Activated CD4-positive, CD25-positive, alpha-beta regulatory T cell treated with anti-CD3 and anti-CD28 coated beads, Interleukin-2, amount 50 U/mL, for 72 hours (primary cell): ENCODE data around the gene CACNA1C.
"Not testable (repeated sequence)": the region's sequence is repeated elsewhere in the genome, so short reads cannot be mapped to it uniquely, and the experiment has no call there.

Experiments used
- DNase-seq: peaks from one replicate; pipeline ENCODE4 v3.0.0; 2021

Gene CACNA1C

DNA sequence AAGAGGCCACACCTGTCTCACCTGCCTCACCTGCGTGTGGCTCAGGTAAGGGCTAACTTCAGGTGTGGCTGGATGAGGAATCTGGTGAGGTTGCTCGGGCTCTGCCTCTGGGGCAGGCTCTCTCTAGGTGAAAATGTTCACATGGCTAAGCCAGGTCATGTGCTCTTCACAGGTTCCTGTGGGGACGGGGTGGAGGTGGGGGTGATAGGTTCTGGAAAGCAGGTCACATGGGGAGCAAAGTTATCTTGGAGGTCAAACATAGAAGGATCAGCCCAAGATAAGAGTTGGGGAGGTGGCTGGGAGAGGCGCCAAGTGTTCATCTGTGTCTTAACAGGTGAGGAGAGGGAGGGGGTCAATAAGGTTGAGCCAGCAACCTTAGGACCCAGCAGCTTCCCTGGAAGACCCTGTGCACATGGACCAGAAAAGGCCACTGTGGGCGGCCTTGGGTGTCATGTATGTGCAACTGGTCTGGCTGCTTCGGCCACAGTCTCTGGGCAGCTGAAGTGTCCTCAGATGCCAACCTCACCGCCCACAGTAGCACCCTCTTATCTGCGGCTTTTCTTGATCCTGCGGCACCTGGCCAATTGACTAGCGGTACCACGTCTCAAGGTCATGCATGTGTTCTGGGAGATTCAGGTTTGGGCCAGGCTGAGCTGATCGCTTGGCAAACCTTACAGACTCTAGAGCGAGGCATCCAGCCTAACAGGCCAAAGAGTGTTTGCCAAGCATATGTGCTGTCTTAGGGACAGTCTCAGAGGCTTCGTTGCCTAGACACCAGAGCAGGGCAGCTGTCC, 60.5 kb downstream of the CACNA1C start:
- no peak for DNase-seq

DNA sequence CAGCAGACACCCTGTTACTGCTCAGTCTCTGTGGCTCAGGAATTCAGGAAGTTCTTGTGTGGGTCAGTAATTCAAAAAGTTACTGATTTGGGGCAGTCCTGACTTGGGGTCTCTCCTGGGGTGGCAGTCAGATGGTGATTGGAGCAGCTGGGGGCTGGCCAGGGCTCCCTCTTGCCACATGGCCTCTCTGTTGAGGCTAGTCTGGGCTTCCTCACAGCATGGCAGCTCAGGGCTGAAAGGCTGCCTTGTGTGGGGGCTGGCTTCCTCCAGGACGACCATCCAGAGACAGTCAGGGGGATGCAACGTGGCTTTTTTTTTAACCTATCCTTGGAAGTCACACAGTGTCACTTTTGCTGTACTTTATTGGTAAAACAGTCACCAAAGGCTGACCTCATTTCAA, 61.3 kb downstream of the CACNA1C start:
- DNase-seq = no peak

DNA sequence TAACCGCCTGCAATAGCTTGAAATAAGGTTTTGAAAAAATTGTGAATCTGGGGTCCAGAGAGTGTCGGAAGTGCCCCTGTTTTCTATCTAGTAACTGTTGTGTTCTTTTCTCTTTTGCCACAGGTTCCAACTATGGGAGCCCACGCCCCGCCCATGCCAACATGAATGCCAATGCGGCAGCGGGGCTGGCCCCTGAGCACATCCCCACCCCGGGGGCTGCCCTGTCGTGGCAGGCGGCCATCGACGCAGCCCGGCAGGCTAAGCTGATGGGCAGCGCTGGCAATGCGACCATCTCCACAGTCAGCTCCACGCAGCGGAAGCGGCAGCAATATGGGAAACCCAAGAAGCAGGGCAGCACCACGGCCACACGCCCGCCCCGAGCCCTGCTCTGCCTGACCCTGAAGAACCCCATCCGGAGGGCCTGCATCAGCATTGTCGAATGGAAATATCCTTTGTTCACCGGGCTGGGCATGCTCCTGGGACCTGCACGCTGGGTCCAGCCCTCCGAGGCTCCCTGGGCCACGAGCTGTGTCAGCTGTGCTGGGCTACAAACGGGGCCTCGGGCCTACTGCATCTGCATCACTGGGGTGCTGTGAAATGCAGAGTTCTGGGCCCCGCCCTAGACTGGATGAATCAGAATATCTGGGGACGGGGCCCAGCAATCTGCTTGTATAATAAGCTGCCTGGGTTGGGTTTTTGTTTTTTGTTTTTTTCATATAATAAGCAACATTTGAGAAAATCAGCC, 62.5 kb downstream of the CACNA1C start:
- no peak for DNase-seq

DNA sequence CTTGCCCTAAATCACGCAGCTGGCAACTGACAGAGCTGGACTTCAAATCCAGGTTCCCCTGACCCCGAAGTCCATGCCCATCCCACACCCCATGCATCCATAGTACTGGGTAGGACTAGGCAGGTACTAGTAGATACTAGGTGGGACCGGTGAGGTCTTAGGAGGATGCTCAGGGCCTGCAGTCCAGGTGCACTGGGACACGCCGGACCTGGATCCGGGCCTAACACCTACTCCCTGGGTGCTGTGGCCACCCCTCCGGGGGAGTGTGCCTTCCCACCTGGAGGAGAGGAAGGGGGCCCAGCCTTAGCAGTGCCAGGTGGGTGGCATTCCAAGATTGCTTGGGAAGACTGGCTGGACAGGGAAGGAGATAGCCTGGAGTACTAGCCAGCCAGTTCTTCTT, 64.8 kb downstream of the CACNA1C start:
- DNase-seq = no peak

DNA sequence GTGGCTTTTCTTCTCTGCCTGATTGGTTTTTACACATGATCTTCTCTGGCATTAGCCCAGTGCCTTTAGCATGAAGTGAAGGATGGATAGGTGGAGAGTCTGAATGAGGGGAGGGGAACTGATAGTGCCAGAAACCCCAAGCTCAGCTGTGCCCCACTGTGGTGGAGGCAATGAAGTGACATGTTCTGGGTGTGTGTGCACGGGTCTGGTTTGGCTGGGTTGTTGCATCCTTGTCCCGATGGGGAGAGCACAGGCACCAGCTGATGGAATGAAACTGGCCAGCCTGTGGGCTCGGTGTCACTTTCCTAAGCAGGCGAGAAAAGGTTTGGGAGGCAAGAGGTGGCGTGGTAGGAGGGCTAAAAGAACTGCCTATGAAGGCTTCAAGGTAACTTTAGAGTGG, 65.3 kb downstream of the CACNA1C start:
- no peak for DNase-seq

DNA sequence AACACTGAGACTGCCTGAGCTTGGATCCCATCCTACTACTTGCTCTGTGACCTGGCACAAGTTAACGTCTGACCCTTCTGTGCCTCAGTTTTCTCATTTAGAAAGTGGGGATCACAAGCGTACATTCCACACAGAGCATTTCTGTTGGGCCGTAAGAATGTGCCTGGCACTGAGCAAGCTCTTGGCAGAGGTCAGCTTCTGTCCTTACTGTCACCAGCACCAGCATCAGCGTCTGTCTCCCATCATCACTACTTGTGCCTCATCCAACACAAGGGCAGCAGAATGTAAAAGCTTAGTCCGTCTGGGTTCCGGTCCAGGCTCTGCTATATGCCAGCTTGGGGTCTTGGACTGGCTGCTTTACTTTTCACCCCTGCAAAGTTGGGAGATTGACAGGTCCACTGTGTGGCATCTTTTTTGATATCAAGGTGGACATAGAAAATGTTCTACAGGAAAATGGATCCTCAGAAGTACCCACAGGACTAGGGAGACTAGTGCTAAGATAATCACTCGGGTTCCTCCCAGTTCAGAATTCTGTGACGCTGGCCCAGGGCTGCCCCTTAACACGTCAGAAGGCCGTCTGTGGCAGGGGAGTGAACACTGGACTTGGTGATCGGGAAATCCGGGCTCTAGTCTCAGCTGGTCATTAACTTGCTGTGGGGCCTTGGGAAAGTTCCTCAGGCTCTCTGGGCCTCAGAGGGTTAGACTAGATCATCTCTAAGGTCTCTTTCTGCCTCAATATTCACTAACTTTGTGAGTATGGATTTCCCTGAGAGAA, 65.9 kb downstream of the CACNA1C start:
- DNase-seq = no peak

DNA sequence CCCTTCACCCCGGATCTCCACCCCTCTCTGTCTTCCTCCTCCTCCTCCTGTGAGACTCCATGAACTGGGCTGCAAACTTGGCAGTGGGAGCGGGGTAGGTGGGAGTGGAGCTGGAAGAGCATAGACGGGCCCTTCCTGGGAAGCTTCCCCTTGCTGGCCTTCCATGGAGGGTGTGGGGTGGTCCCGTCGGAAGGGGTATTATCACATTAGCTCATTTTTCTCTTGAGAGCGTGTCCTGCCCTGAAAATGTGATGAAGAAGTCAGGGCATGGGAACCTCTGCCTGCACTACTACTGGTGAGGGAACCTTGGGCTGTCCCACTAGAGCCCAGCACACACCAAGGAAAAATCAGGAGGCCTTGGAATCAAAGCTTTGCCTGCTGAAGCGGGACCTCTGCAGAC, 66.5 kb downstream of the CACNA1C start:
- DNase-seq = no peak

DNA sequence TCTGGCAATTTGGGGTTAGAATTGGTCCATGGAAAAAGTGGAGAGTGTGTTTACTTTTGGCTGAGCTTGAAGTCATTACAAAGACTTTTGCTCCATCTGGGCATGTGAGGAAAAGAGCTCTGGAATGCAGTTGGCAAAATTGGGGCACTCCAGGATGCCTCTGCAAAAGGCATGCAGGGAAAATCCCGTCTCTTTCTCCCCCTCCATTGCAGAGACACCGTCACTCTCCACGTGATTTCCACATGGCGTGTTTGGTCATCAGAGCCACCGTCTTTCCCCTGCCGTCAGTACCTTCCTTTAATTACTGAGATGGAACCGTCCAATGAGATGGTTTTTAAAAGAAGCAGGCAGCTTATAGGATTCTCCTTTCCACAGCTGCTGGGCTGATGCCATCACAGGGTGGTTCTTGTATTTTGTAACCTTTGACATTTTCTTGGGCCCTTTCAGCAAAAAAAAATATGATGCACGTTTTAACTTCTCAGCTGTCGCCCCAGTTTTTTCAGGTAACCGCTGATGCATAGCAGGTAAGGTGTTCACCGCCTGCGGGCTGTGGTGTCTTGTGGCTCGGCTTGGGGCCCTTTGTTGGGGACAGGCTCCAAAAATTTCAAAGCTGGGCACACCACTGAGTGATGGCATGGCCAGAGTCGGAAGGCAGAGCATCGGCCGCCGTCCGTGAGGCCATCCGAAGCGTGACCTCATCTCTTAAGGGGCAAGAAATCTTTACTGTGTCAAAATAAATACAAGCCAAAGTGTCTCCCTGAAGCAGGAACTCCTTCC, 68.4 kb downstream of the CACNA1C start:
- DNase-seq = no peak

DNA sequence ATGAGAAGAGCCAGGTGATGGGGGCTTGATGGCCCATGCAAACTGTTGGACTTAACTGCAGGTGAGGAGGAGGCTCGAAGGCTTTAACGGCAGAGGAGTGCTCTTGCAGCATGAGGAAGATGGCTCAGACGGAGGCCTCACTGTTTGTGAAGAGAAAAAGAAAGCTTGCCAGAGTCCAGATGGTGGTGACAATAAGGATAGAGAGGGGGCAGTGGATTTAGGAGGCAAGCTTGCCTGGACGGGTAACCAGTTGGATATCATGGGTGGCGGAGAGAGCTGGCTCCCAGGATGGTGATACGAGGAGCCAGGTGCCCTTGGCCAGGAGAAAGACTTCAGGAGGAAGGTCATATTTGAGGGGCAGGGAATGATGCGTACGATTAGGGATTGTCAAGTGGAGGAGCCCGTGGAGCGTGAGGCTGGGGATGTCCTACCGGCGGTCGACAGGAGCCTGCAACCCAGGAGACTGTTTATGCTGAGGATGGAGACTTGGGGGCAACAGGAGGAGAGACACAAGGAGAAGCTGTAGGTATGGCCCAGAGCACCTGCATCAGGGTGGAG, 71.8 kb downstream of the CACNA1C start:
- no peak for DNase-seq

DNA sequence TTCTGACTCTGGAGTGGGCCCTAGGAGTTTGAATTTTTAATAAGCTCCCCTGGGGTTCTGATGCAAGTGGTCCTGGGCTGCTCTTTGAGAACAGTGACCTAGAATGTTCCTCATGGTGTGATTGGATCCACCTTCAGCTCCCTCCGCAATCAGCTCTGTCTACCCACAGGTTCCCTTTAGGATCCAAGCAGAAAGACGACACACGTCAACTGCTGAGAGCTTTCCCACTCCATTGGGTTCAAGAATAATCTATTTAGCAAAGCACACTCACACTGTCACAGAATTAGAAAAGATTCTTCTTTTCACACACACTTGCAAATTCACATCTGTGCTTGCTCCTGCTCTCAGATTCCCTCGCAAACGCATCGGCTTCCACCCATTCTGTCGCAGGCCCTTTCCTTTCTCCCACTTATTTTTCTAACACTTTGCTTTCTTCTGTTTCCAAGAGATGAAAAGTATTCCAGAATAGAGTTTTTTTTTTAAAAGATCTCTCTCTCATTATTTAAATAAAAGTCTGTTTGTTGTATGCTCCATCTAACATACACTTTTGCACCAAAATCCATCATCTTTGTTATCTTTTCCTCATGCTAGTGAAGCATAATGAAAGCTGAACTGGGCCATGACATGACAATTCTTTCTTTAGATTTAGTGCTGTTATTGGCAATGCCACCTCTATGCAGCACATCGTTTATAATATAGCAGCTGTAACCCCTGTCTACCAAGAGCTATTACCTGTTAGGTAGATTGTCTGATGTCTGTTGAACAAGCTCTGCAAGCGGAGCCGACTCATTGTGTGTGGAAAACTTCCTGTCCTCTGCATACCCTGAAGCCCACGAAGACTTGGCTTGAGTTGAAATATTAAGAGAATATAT, 73.1 kb downstream of the CACNA1C start:
- DNase-seq = no peak

DNA sequence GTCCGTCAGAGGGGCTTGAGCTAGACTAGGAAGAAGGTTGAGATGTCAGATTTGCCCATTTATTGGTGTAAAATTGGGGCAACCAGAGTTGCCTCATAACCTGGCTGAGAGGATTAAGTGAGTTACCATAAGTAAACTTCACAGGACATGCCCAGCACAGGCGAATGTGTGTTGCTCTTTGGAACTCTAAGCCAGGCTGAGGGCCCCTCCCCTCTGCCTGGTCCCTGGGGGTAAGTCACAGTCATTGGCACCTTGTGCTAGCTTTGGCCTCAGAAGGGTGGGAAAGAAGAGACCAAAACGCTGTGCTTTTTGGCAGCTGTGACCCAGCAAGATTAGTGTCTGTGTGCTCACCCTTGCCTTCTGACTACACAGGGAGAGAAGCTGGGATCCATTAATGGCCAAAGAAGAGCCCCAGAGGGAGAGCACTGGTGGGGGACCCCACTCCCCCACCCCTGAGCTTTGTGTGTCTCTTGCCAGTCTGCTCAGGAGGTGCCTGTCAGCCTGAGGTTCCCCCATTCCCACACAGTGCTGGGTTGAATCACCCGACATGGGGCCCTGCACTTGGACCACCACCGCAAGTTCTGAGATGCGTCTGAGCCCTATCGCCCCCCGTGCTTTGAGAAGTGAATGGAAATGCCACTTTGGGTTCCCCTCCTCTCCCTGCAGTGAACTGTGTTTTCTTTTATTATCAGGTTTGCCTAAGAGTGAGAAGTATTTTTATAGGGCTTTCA, 74.1 kb downstream of the CACNA1C start:
- DNase-seq = no peak

DNA sequence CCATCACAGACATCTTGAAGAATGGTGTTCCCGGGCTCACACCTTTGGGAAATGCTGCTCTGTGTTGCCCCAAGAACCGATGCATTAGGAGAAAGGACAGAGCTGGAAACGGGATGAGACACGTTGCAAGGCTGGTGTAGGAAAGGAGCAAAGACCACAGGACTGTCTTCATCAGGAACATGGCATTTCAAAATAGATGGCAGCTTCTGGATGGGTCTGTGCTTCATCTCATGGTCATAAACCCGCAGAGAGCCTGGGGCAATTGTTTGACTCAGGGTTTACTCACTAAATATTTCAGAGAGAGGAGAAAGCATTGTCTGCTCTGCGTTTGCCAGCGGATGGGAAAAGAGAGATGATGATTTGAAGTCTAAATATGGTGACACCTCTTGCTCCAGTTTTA, 76.3 kb downstream of the CACNA1C start:
- no peak for DNase-seq

DNA sequence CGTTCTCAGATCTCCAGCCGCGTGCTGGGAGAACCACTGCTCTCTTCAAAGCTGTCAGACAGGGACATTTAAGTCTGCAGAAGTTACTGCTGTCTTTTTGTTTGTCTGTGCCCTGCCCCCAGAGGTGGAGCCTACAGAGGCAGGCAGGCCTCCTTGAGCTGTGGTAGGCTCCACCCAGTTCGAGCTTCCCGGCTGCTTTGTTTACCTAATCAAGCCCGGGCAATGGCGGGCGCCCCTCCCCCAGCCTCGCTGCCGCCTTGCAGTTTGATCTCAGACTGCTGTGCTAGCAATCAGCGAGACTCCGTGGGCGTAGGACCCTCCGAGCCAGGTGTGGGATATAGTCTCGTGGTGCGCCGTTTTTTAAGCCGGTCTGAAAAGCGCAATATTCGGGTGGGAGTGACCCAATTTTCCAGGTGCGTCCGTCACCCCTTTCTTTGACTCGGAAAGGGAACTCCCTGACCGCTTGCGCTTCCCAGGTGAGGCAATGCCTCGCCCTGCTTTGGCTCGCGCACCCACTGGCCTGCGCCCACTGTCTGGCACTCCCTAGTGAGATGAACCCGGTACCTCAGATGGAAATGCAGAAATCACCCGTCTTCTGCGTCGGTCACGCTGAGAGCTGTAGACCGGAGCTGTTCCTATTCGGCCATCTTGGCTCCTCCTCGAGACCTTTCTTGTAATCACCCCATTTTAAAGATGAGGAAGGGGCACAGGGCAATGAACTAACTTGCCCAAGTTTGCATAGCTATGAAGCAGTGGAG, 83.1 kb downstream of the CACNA1C start:
- not testable (repeated sequence) for DNase-seq

DNA sequence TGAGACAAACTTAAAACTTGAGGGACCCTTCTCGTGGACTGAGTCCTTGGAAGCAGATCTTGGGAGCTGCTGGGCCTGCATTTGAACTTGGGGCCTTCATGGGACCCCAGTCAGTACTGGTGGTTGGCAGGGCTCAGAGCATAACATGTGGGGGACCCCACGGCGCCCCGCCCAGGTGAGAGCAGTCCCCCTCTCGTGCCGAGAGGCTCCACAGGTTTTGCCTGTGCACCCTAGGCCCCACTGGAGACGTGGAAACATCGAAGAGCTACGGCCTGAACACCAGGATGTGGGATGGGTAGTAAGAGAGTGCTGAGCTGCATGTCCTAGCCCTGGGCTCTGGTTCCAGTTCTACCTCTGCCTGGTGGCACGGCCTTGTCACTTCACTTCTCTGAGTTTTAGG, 84.1 kb downstream of the CACNA1C start:
- no peak for DNase-seq

DNA sequence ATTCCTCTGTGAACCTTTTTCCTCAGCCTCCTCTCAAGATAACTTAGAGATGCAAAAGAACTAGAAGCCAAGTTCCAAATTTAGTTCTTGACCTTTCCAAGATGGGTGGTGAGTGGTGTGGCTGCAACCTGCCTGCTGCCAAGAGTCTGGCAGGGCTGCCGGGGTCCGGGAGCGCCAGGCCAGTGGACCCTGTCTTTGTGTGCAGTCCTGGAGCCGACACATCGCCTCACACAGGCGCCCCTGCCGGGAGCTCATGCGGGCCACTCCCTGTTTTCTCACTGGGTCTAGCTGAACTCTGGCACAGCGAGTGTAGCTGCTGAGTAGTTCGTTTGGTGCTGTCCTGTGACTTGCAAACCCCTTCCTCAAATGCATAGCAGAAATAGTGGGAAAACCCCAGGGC, 84.9 kb downstream of the CACNA1C start:
- no peak for DNase-seq

DNA sequence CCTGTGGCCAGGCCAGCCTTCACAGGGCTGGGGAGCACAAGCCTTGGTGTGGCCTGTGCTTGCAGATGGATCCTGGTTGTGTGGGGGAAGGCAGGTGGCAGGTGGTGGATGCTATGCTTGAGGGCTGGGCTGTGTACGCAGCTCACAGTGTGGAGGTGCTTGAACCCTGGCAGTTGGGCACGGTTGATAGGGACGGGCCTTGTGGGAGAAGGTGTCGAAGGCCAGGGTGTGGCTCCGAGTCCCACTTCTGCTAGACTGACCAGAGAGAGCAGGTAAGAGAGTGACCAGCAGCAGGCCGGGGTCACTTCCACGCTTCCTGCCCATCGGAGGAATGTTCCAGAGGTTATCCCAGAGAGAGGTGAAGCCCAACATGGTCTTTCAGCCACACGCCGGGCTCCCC, 85.5 kb downstream of the CACNA1C start:
- no peak for DNase-seq

DNA sequence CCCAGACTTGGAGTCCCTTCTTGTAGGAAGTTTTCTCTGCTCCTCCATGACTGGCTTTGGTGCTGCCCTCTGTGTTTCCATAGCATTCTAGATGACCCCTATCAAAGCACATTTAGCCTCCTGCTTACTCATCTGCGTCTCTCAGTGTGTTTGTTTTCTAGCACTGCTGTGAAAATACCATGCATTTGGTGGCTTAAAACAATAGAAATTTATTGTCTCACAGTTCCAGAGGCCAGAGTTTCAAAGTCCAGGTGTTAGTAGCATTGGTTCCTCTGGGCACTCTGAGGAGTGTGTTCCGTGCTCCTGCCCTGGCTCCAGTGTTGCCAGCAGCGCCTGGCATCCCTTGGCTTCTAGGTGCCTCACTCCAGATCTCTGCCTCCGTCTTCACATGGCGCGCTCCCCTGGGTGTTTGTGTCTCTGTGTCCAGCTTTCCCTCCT, 86.1 kb downstream of the CACNA1C start:
- DNase-seq = no peak

DNA sequence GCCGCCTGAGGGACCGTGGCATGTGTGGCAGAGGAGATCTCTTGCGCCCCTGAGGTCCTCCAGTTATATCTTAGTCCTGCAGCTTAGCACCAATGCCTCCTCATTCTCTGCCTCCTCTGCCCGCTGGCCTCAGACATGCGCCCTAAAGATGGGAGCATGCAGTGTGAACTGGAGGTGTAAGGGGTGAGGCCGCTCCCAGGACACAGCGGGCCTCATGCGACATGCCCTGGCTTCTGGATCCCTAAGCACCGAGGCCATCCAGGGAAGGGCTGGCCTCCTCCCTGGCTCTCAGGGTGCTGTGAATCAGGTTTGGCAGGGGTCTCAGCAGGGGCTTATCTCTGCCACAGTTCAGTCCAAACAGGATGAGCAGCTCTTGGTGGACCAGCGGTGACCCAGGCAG, 86.9 kb downstream of the CACNA1C start:
- DNase-seq = no peak

DNA sequence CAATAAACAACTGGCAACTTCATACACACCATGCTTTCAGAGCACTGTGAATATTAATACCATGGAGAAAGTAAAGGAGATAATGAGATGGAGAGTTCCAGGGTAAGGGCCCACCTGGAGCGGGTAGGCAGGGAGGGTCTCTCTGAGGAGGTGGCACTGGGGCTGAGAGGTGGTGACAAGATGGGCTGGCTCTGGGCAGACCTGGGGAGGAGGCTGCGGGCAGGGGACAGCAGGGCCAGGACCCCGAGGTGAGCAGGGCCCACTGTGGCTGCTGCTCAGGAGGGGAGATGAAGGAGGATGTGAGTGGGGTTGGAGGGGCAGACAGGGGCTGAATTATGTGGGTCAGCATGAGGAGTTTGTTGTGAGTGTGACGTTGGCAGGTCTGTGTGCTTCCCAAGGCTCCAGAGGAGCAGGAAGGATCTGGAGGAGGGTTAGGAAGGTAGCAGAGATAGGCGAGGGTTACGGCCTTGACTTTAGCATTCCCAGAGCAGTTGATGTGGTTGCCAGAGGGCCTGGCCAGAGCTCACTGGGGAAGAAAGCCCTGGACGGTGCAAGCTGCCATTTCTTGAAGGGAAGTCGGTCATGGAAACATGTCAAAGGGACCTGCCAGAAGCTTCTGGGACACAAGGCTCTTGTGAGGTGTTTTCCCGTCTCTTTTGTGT, 88.2 kb downstream of the CACNA1C start:
- no peak for DNase-seq
